Calu3 (cell line): ENCODE data around the gene TCF12. TPM values are rescaled to one million over a fixed set of nuclear protein-coding genes. Genes with fewer than 3 reads are reported as not detected.
A peak's percentile ranks its signal among the peaks of the same experiment; 100 is the strongest.

ENCODE experiments used
- BruUV-seq: library from RNA; stranded (reverse); fragments of 400-500 nt; replicated peaks from 2 replicates; lab custom pipeline; 2021; lab: Mats Ljungman, UMichigan
- CTCF ChIA-PET: fragments of 300-600 bp; sonication (Branson Sonifier 250); formaldehyde crosslinking; loops from one replicate; lab custom pipeline; 2022; ENCODE audit warnings: antibody characterized with exemption; lab: Charles Lee
- DNase-seq: peaks from one replicate; pipeline ENCODE4 v3.0.0; 2022
- H3K27ac Mint-ChIP-seq: one replicate; pipeline ENCODE4 v1.8.0; 2022; ENCODE audit warnings: mixed read lengths; ENCODE audit not compliant: unreplicated experiment
- H3K27me3 Mint-ChIP-seq: one replicate; pipeline ENCODE4 v1.8.0; 2022; ENCODE audit warnings: mixed read lengths; ENCODE audit not compliant: unreplicated experiment
- H3K36me3 Mint-ChIP-seq: one replicate; pipeline ENCODE4 v1.8.0; 2022; ENCODE audit warnings: mild to moderate bottlenecking, moderate library complexity, mixed read lengths; ENCODE audit not compliant: insufficient read depth, unreplicated experiment
- H3K4me1 Mint-ChIP-seq: one replicate; pipeline ENCODE4 v1.8.0; 2022; ENCODE audit warnings: mild to moderate bottlenecking, low read depth, mixed read lengths; ENCODE audit not compliant: unreplicated experiment
- H3K4me3 Mint-ChIP-seq: one replicate; pipeline ENCODE4 v1.8.0; 2022; ENCODE audit warnings: mild to moderate bottlenecking, low read depth, moderate library complexity, mixed read lengths; ENCODE audit not compliant: unreplicated experiment
- H3K9me3 Mint-ChIP-seq: one replicate; pipeline ENCODE4 v1.8.0; 2022; ENCODE audit warnings: low read depth, mixed read lengths; ENCODE audit not compliant: unreplicated experiment
- CTCF ChIP-seq: fragments of 200-600 bp; IDR thresholded peaks from one replicate; pipeline ENCODE4 v1.8.0; 2022; ENCODE audit warnings: antibody characterized with exemption; ENCODE audit not compliant: unreplicated experiment
- intact Hi-C: fragments of 100-400 bp; cut with micrococcal nuclease; formaldehyde crosslinking; loops from one replicate; pipeline ENCODE4 v1.10.0; 2022; ENCODE audit not compliant: unreplicated experiment
- total RNA-seq: library from RNA; stranded (reverse); gene quantifications from 2 replicates; pipeline ENCODE4 v1.2.3, GENCODE V29; 2022

The TCF12 gene
- total RNA-seq, 1 experiment from 2014 or later = 127 TPM

- CTCF ChIA-PET = no interaction called here
- TF ChIP-seq CTCF = no peak
- no TSS peak for BruUV-seq
- H3K4me1 Mint-ChIP-seq = no peaks in the 10 kb centered on the region
- no peak overlapping the region for H3K27ac Mint-ChIP-seq
- H3K9me3 Mint-ChIP-seq = no peaks in the 10 kb centered on the region
- no peaks in the 10 kb centered on the region for H3K36me3 Mint-ChIP-seq
- no peaks in the 10 kb centered on the region for H3K27me3 Mint-ChIP-seq
- intact Hi-C loops = no loop called here
- H3K4me3 Mint-ChIP-seq = no peak overlapping the region
- DNase-seq = no peak
Observed at GRCh38 chr15:57235873-57236272, 317.4 kb downstream of the TCF12 start.

- BruUV-seq = no TSS peak
- no peak for DNase-seq
- H3K27ac Mint-ChIP-seq = peak overlapping the region; percentile 8
- intact Hi-C loops = no loop called here
- H3K4me3 Mint-ChIP-seq = no peak overlapping the region
- no peaks in the 10 kb centered on the region for H3K36me3 Mint-ChIP-seq
- H3K9me3 Mint-ChIP-seq = no peaks in the 10 kb centered on the region
- no peaks in the 10 kb centered on the region for H3K27me3 Mint-ChIP-seq
- CTCF ChIA-PET = no interaction called here
- no peaks in the 10 kb centered on the region for H3K4me1 Mint-ChIP-seq
- TF ChIP-seq CTCF = no peak
Observed at GRCh38 chr15:57236561-57237300, 318.3 kb downstream of the TCF12 start.

GRCh38 chr15:57237301-57237642 lies 318.8 kb downstream of the TCF12 start:
- intact Hi-C loops = no loop called here
- TF ChIP-seq CTCF = no peak
- H3K4me3 Mint-ChIP-seq = no peak overlapping the region
- no peaks in the 10 kb centered on the region for H3K4me1 Mint-ChIP-seq
- DNase-seq = no peak
- no TSS peak for BruUV-seq
- no peaks in the 10 kb centered on the region for H3K9me3 Mint-ChIP-seq
- CTCF ChIA-PET = interaction anchor here (0.6 kb wide), 1 partner anchor 17 kb away, joined by 3 read pairs; no protein-coding TSS in a partner anchor
- H3K36me3 Mint-ChIP-seq = no peaks in the 10 kb centered on the region
- H3K27me3 Mint-ChIP-seq = no peaks in the 10 kb centered on the region
- H3K27ac Mint-ChIP-seq = peak overlapping the region; percentile 8

GRCh38 chr15:57237676-57238075 lies 319.2 kb downstream of the TCF12 start:
- Mint-ChIP-seq H3K27ac (no peak overlapping the region), H3K9me3 (no peaks in the 10 kb centered on the region), H3K36me3 (no peaks in the 10 kb centered on the region), H3K27me3 (no peaks in the 10 kb centered on the region), H3K4me1 (no peaks in the 10 kb centered on the region), H3K4me3 (no peak overlapping the region)
- CTCF ChIA-PET = interaction anchor here (0.6 kb wide), 1 partner anchor 17 kb away, joined by 3 read pairs; no protein-coding TSS in a partner anchor
- no TSS peak for BruUV-seq
- intact Hi-C loops = no loop called here
- TF ChIP-seq CTCF = no peak
- no peak for DNase-seq
